WERI-Rb-1 (cell line): ENCODE results near the gene SLC43A1.

ENCODE experiments used
- DNase-seq: peaks from one replicate; pipeline ENCODE4 v3.0.0-alpha.2; 2020
- H3K27ac ChIP-seq: fragments of 250-450 bp; sonication (Bioruptor Pico); 2 replicates; pipeline ENCODE4 v1.5.1; 2020; ENCODE audit warnings: mild to moderate bottlenecking, moderate library complexity
- H3K27me3 ChIP-seq: fragments of 250-450 bp; sonication (Bioruptor Pico); 2 replicates; pipeline ENCODE4 v1.5.1; 2021; ENCODE audit warnings: mild to moderate bottlenecking, low read depth, moderate library complexity; ENCODE audit not compliant: insufficient read depth, severe bottlenecking
- H3K36me3 ChIP-seq: fragments of 250-450 bp; sonication (Bioruptor Pico); 2 replicates; pipeline ENCODE4 v1.5.1; 2020; ENCODE audit warnings: mild to moderate bottlenecking, moderate library complexity
- H3K4me3 ChIP-seq: 2 replicates; pipeline ENCODE4 v1.5.1; 2011; ENCODE audit warnings: low read depth, mild to moderate bottlenecking, control low read depth, low read length
- H3K9me3 ChIP-seq: fragments of 250-450 bp; sonication (Bioruptor Pico); 2 replicates; pipeline ENCODE4 v1.5.1; 2021; ENCODE audit warnings: mild to moderate bottlenecking, moderate library complexity; ENCODE audit not compliant: severe bottlenecking
- CTCF ChIP-seq: IDR thresholded peaks from 2 replicates; pipeline ENCODE4 v1.5.1; 2011; ENCODE audit warnings: low read depth, mild to moderate bottlenecking, control low read depth, inconsistent platforms, low read length

Gene SLC43A1

GRCh38 chr11:57474803-57475115, 40.7 kb downstream of the SLC43A1 start:
- no peak for TF ChIP-seq CTCF
- no peak for DNase-seq
- Histone ChIP-seq H3K27me3 (peaks cover 36% of the 10 kb centered on the region), H3K9me3 (no peaks in the 10 kb centered on the region), H3K27ac (no peak overlapping the region), H3K4me3 (no peak overlapping the region), H3K36me3 (no peaks in the 10 kb centered on the region)

- H3K4me3 ChIP-seq = no peak overlapping the region
- no peak for TF ChIP-seq CTCF
- H3K27me3 ChIP-seq = peaks cover 42% of the 10 kb centered on the region
- H3K36me3 ChIP-seq = no peaks in the 10 kb centered on the region
- no peak overlapping the region for H3K27ac ChIP-seq
- H3K9me3 ChIP-seq = no peaks in the 10 kb centered on the region
- no peak for DNase-seq
Measured at GRCh38 chr11:57474017-57474802, 41.3 kb downstream of the SLC43A1 start.

- TF ChIP-seq CTCF = no peak
- no peaks in the 10 kb centered on the region for H3K9me3 ChIP-seq
- no peak overlapping the region for H3K4me3 ChIP-seq
- no peak overlapping the region for H3K27ac ChIP-seq
- H3K27me3 ChIP-seq = peaks cover 50% of the 10 kb centered on the region
- no peaks in the 10 kb centered on the region for H3K36me3 ChIP-seq
- DNase-seq = no peak
Measured at GRCh38 chr11:57473285-57473841, 42.1 kb downstream of the SLC43A1 start.

GRCh38 chr11:57471496-57471895, 44.0 kb downstream of the SLC43A1 start:
- H3K27ac ChIP-seq = no peak overlapping the region
- DNase-seq = no peak
- no peaks in the 10 kb centered on the region for H3K36me3 ChIP-seq
- H3K4me3 ChIP-seq = no peak overlapping the region
- H3K9me3 ChIP-seq = no peaks in the 10 kb centered on the region
- peaks cover 54% of the 10 kb centered on the region for H3K27me3 ChIP-seq
- no peak for TF ChIP-seq CTCF

- DNase-seq = no peak
- no peak for TF ChIP-seq CTCF
- peaks cover 56% of the 10 kb centered on the region for H3K27me3 ChIP-seq
Measured at GRCh38 chr11:57469268-57469667, 46.2 kb downstream of the SLC43A1 start.

GRCh38 chr11:57468276-57468675, 47.2 kb downstream of the SLC43A1 start:
- DNase-seq = no peak
- no peak overlapping the region for H3K27ac ChIP-seq
- H3K27me3 ChIP-seq = peaks cover 63% of the 10 kb centered on the region
- H3K36me3 ChIP-seq = no peaks in the 10 kb centered on the region
- H3K9me3 ChIP-seq = no peaks in the 10 kb centered on the region
- no peak overlapping the region for H3K4me3 ChIP-seq
- TF ChIP-seq CTCF = no peak

More at GRCh38 chr11:57469268-57469667, 46.2 kb downstream of the SLC43A1 start:
- H3K36me3 ChIP-seq = no peaks in the 10 kb centered on the region
- H3K27ac ChIP-seq = no peak overlapping the region
- no peaks in the 10 kb centered on the region for H3K9me3 ChIP-seq
- no peak overlapping the region for H3K4me3 ChIP-seq
